Muscle of back (tissue), 13 donors: ENCODE data around the gene PRXL2A. TPM values are rescaled to one million over a fixed set of nuclear protein-coding genes. Genes with fewer than 3 reads are reported as not detected.
A peak's percentile ranks its signal among the peaks of the same experiment; 100 is the strongest.
"Not testable (repeated sequence)": the region's sequence is repeated elsewhere in the genome, so short reads cannot be mapped to it uniquely, and the experiment has no call there.

Source experiments
- DNase-seq, 3 donors: peaks; one replicate each; pipeline versions ENCODE4 v3.0.0 to v3.0.0-alpha.2; 2013
- long read RNA-seq, 9 donors: transcript quantifications; one replicate each; lab custom pipeline, GENCODE V29; 2026
- polyA plus RNA-seq, 10 donors: library from polyadenylated mRNA; unstranded; fragments of 120-200 nt; gene quantifications; one replicate each; pipeline ENCODE4 v1.2.1, GENCODE V29; 2013; ENCODE audit not compliant: insufficient read length in 10 of 10

Gene PRXL2A, protein sequence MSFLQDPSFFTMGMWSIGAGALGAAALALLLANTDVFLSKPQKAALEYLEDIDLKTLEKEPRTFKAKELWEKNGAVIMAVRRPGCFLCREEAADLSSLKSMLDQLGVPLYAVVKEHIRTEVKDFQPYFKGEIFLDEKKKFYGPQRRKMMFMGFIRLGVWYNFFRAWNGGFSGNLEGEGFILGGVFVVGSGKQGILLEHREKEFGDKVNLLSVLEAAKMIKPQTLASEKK
- polyA plus RNA-seq = 10 to 100 TPM; 67.2 to 99.0 (median 84.8) TPM
- long read RNA-seq, donor 1, full-length matches to known transcripts = 30 of 73 reads
- long read RNA-seq, donor 1, partial matches to known transcripts = 43 of 73 reads
- long read RNA-seq, donor 1, other reads (novel, unspliced or antisense) = 0 of 73 reads
- long read RNA-seq, donor 2, full-length matches to known transcripts = 32 of 53 reads
- long read RNA-seq, donor 2, partial matches to known transcripts = 21 of 53 reads
- long read RNA-seq, donor 2, other reads (novel, unspliced or antisense) = 0 of 53 reads
- long read RNA-seq, donor 3, full-length matches to known transcripts = 1 of 1 reads
- long read RNA-seq, donor 3, partial matches to known transcripts = 0 of 1 reads
- long read RNA-seq, donor 3, other reads (novel, unspliced or antisense) = 0 of 1 reads
- long read RNA-seq, donor 4, full-length matches to known transcripts = 37 of 44 reads
- long read RNA-seq, donor 4, partial matches to known transcripts = 7 of 44 reads
- long read RNA-seq, donor 4, other reads (novel, unspliced or antisense) = 0 of 44 reads
- long read RNA-seq, donor 5, full-length matches to known transcripts = 46 of 60 reads
- long read RNA-seq, donor 5, partial matches to known transcripts = 14 of 60 reads
- long read RNA-seq, donor 5, other reads (novel, unspliced or antisense) = 0 of 60 reads
- long read RNA-seq, donor 6, full-length matches to known transcripts = 62 of 148 reads
- long read RNA-seq, donor 6, partial matches to known transcripts = 86 of 148 reads
- long read RNA-seq, donor 6, other reads (novel, unspliced or antisense) = 0 of 148 reads
- long read RNA-seq, donor 7, full-length matches to known transcripts = 31 of 39 reads
- long read RNA-seq, donor 7, partial matches to known transcripts = 8 of 39 reads
- long read RNA-seq, donor 7, other reads (novel, unspliced or antisense) = 0 of 39 reads
- long read RNA-seq, donor 8, full-length matches to known transcripts = 21 of 53 reads
- long read RNA-seq, donor 8, partial matches to known transcripts = 32 of 53 reads
- long read RNA-seq, donor 8, other reads (novel, unspliced or antisense) = 0 of 53 reads
- long read RNA-seq, donor 9, full-length matches to known transcripts = 4 of 4 reads
- long read RNA-seq, donor 9, partial matches to known transcripts = 0 of 4 reads
- long read RNA-seq, donor 9, other reads (novel, unspliced or antisense) = 0 of 4 reads

DNA sequence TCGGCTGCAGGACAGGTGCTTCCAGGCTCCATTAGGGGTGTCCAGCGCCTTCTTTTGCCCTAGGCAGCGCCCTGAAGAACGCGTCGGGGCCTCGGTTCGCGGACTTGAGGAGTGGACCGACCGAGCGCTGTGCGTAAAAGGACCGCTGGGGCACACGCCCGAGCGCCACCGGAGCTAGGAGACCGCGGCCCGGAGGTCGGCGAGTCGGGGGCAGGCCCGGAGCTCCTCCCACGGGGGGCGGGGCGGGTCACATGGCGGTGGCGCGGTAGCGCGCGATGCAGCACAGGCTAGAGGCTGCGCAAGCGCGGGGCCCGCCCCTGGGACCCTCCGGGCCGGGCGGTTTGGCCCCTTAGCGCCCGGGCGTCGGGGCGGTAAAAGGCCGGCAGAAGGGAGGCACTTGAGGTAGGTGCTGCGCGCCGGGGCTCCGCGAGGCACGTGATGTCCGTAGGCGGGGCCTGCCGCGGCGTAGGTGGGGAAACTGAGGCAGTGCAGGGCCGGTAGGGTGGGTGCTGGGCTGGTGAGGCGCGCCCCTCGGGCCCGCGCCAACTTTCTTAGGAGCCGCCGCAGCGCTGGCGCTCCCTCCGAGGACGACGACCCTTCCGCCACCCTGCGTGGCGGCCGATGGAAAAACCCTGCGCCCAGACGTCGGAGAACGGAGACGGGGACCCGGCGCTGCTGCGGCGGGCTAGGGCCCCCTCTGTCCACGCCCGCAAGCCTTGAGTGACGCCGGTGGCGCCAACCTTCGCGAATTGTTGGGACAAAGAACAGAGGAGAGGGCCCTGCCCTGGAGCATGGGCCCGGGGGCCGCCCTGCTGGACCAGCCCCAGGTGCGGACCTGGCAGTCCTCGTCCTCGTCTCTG is at the start of gene PRXL2A:
Gene PRXL2A (plus strand): TSS at position 310 of the 860 bp plus-strand sequence. CDS start 11,917 bp downstream, outside the sequence.
- DNase-seq = peak; percentile 74 to 93 (median 79)

GRCh38 chr10:80358925-80359324 is 49.4 kb upstream of the PRXL2A start:
- DNase-seq = not testable (repeated sequence)

- no peak for DNase-seq
Measured at GRCh38 chr10:80359644-80360043, 48.7 kb upstream of the PRXL2A start.

GRCh38 chr10:80365510-80365909 is 42.8 kb upstream of the PRXL2A start:
- no peak for DNase-seq

DNA sequence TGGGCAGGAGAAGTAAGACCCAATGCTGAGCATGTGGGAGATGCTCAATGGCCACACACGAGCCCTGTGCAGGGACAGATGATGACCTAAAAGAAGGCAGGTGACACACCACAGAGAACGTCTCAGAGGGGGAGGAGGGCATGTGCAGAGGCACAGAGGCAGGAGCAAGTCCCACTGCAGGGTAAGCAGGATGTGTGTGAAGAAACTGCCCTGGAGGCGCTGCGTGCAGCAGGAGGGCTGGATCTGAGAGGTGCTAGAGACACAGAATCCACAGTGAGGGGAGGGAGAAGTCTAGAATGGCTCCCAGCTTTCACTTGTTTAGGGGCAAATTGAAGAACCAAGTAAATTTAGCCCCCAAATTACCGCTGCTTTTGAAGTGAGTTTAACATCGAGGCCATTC is 36.9 kb upstream of the PRXL2A start:
- no peak for DNase-seq

DNA sequence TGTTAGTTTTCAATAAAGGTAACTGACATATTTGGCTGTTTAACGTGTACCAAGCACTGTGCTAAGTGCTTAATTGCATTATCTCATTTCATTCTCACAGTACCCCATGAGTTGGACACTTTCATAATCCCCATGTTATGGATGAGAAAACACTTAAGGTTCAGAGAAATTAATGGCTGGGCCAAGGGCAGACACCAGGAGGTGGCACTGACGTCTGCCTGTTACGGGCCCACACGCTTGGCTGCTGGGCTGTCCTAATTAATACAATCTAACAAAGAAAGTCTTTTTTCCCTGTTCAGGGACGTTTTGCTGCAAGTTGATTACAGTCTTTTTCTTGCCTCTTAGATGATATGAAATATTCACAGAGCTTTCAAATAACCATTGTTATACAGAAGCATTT is 35.7 kb upstream of the PRXL2A start:
- no peak for DNase-seq

DNA sequence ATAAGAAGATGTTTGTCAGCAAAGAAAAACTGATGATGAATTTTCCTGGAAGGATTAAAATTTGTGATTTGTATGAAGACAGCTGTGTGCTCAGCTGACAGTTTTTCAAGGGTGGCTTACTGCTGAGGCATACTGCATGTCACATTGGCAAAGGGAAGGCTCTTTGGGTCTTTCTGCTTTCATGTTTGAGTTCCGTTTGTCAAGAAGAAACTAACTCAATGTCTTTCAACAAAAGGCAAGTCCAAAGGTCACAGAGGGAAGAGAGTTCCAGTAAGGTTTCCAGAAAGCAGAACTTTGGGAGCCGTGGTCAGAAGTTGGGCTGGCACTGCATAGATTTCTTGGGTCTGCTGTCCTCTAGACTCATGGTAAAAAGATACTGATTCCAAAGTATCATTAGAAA is 34.8 kb upstream of the PRXL2A start:
- DNase-seq = peak in 2 of 3 donors; percentile 5 to 23

DNA sequence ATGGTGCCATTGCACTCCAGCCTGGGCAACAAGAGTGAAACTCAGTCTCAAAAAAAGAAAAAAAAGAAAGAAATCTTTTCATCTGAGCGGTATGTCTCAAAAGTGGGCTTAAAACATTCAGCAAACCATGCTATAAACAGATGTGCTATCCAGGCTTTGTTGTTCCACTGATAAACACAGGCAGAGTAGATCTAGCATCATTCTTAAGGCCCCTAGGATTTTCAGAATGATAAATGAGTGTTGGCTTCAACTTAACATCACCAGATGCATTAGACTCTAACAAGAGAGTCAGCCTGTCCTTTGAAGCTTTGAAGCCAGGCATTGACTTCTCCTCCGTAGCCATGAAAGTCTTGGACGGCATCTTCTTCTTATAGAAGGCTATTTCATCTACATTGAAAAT is 28.6 kb upstream of the PRXL2A start:
- DNase-seq = no peak

DNA sequence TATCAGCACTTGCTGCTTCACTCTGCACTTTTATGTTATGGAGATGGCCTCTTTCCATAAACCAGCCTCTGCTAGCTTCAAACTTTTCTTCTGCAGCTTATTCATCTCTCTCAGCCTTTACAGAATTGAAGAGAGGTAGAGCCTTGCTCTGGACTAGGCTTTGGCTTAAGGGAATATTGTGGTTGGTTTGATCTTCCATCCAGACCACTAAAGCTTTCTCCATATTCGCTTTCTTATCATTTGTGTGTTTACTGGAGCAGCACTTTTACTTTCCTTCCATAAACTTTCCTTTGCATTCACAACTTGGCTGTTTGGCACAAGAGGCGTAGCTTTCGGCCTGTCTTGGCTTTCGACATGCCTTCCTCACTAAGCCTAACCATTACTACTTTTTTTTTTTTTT is 28.2 kb upstream of the PRXL2A start:
- DNase-seq = no peak

GRCh38 chr10:80382989-80383388 is 25.4 kb upstream of the PRXL2A start:
- peak; percentile 11 to 64 (median 48) for DNase-seq

- no peak for DNase-seq
Measured at GRCh38 chr10:80390740-80391139, 17.6 kb upstream of the PRXL2A start.

GRCh38 chr10:80392250-80392649 is 16.1 kb upstream of the PRXL2A start:
- no peak for DNase-seq

DNA sequence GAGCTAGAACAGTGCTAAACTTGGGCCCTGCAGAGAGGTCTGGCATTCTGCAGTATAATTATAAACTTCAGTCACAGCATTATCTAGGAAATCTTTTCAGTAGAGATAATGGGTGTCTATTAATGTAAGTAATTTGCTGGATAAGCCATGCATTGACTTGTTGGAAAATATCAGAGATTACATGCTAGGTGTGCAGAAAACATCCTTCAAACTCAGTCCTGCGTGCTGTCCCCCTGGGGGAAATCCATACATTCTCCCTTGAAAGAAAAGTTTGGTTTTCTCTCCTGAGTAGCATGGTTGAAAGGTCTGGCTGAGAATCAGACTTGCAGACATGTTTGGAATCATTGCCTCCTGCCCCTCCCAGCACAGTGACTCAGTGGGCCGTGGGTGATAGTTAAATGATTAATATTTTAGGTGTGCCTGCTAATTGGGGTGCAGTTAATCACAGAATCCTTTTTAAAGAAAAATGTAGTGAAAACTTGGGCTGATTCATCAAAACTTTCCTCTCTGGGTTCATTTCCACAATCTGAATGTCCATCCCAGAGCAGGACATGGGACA is 13.9 kb upstream of the PRXL2A start:
- no peak for DNase-seq

DNA sequence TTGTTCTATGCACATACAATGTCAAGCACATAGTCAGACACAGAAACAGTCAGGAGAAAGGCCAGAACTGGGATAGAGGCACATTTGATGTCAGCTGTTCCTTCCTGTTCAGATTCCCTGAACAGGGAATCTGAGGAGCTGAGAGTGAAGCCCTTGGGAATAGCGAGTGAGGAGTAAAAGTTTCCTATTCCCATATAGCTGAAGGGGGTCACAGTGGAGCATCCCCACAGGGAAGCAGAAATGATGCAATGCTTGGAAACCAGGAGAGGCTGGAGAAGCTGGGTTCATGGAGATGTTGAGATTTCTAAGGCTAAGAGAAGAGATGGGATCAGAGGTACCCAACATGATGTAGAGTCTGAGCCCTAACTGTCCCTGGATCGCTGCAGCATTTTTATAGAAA is 11.3 kb upstream of the PRXL2A start:
- DNase-seq = no peak

DNA sequence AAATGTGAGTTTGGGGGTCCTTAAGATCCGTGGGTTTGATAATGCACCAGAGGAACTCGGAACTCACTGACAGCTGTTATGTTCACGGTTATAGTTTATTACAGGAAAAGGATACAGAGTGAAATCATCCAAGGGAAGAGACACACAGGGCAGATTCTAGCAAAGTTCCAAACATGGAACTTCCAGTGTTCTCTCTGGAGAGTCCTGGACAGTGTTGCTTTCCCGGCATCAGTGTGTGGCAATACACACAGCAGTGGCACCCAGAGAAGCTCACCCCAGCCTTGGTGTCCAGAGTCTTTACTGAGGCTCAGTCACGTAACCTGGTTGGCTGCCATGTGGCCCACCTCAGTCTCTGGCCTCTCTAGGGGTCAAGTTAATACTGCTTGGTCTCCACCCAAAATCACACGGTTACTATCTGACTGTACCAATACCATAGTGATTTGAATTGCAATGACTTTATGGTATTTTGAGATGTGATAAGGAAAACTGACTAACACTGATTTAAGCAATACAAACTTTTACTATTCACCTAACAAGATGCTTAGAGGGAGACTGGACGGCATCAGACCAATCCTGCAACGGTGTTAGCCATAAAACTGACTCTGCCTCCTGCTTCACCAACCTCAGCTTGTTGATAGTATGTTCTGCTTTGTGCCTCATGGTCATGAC is 8.1 kb upstream of the PRXL2A start:
- no peak for DNase-seq

DNA sequence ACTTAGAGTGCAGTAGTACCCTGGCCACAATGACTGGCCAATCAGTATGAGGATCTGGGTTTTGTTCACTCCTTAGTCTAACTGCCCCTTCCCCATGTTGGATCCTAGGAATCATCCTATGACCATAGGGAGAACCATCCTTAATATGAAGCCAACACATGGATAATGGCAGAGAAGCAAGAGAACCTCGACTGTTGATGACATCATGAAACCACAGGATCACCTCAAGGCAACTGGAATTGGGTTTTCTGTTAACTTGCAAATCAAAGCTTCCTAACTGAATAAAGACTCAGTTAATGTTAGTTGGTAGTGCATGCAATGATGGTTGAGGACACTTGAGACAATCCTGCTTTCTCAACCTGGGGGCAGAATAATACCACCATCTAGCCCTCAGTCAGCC is 3.3 kb upstream of the PRXL2A start:
- no peak for DNase-seq

GRCh38 chr10:80405626-80406025 is 2.7 kb upstream of the PRXL2A start:
- DNase-seq = peak in 1 of 3 donors; percentile 65

- no peak for DNase-seq
Measured at GRCh38 chr10:80406204-80406603, 2.1 kb upstream of the PRXL2A start.

- no peak for DNase-seq
Measured at GRCh38 chr10:80407812-80408241, 524 bp upstream of the PRXL2A start.

- DNase-seq = no peak
Measured at GRCh38 chr10:80409121-80409520, 770 bp downstream of the PRXL2A start.
